ENCODE data around the gene DNAJC13. TPM values are rescaled to one million over a fixed set of nuclear protein-coding genes. Genes with fewer than 3 reads are reported as not detected.

The DNAJC13 gene
- total RNA-seq, 1 experiment from 2014 or later: 28.8 TPM

GRCh38 chr3:132549169-132549568 lies 131.9 kb downstream of the DNAJC13 start:
- POLR2A ChIA-PET: no interaction called here
- RAD21 ChIA-PET (ENCODE audit: low non-redundant PET in 1 of 2, low total read pairs in 2 of 2, uncharacterized antibody in 2 of 2, unreplicated experiment in 2 of 2): no interaction called here

GRCh38 chr3:132549890-132550578 lies 132.7 kb downstream of the DNAJC13 start:
- no TSS peak for BruUV-seq (replicated peaks)

More at GRCh38 chr3:132549169-132549568, 131.9 kb downstream of the DNAJC13 start:
- ATAC-seq (no peak), DNase-seq (ENCODE audit: low read depth, low spot score) (no peak)
- Histone ChIP-seq H3K9ac (ENCODE audit: low read length) (no peak overlapping the region), H3K4me2 (ENCODE audit: low read length) (no peak overlapping the region), H3K4me1 (ENCODE audit: control insufficient read depth in 1 of 2, insufficient read depth in 2 of 2, low read length in 2 of 2) (peaks cover 0 to 10% of the 10 kb centered on the region in 2 experiments; a peak in 2 of 4 replicates), H3K27me3 (ENCODE audit: insufficient read depth, low read length) (no peaks in the 10 kb centered on the region), H4K20me1 (ENCODE audit: insufficient read depth) (no peaks in the 10 kb centered on the region), H3K27ac (ENCODE audit: low read depth, low read length) (no peak overlapping the region), H3K79me2 (ENCODE audit: insufficient read depth, low read length) (no peaks in the 10 kb centered on the region), H3K9me2 (ENCODE audit: insufficient read depth) (no peaks in the 10 kb centered on the region), H3K36me3 (ENCODE audit: control insufficient read depth in 1 of 2, insufficient read depth in 2 of 2, low read length in 2 of 2) (no peaks in the 10 kb centered on the region), H3K4me3 (replicated peaks in 1 of 2; ENCODE audit: low read depth in 1 of 2, low read length in 2 of 2) (no peak overlapping the region), H2AFZ (ENCODE audit: low read depth, low read length, poor library complexity, severe bottlenecking) (no peak overlapping the region), H3K9me3 (ENCODE audit: control insufficient read depth in 1 of 2, insufficient read depth in 1 of 2, low read depth in 1 of 2, low read length in 2 of 2) (no peaks in the 10 kb centered on the region)
- no peak for TF ChIP-seq SP1 (IDR thresholded peaks at IDR 0.05; ENCODE audit: low read depth)
- BruUV-seq (replicated peaks): no TSS peak
- intact Hi-C loops (cut with micrococcal nuclease): loop anchor here (10.0 kb wide), 1 partner anchor 836 kb away; no protein-coding TSS in a partner anchor
- CTCF ChIA-PET: no interaction called here

More at GRCh38 chr3:132549890-132550578, 132.7 kb downstream of the DNAJC13 start:
- ChIA-PET RAD21 (ENCODE audit: low non-redundant PET in 1 of 2, low total read pairs in 2 of 2, uncharacterized antibody in 2 of 2, unreplicated experiment in 2 of 2) (no interaction called here), CTCF (no interaction called here), POLR2A (no interaction called here)
- Histone ChIP-seq H2AFZ (ENCODE audit: low read depth, low read length, poor library complexity, severe bottlenecking) (no peak overlapping the region), H3K27me3 (ENCODE audit: insufficient read depth, low read length) (no peaks in the 10 kb centered on the region), H3K9me2 (ENCODE audit: insufficient read depth) (no peaks in the 10 kb centered on the region), H4K20me1 (ENCODE audit: insufficient read depth) (no peaks in the 10 kb centered on the region), H3K27ac (ENCODE audit: low read depth, low read length) (no peak overlapping the region), H3K4me3 (replicated peaks in 1 of 2; ENCODE audit: low read depth in 1 of 2, low read length in 2 of 2) (no peak overlapping the region), H3K4me2 (ENCODE audit: low read length) (peak overlapping the region; percentile 25; the same call in 1 of the 2 replicates), H3K9ac (ENCODE audit: low read length) (no peak overlapping the region), H3K79me2 (ENCODE audit: insufficient read depth, low read length) (no peaks in the 10 kb centered on the region), H3K36me3 (ENCODE audit: control insufficient read depth in 1 of 2, insufficient read depth in 2 of 2, low read length in 2 of 2) (no peaks in the 10 kb centered on the region), H3K9me3 (ENCODE audit: control insufficient read depth in 1 of 2, insufficient read depth in 1 of 2, low read depth in 1 of 2, low read length in 2 of 2) (no peaks in the 10 kb centered on the region), H3K4me1 (ENCODE audit: control insufficient read depth in 1 of 2, insufficient read depth in 2 of 2, low read length in 2 of 2) (peaks cover 0 to 10% of the 10 kb centered on the region in 2 experiments; a peak in 2 of 4 replicates)
- intact Hi-C loops (cut with micrococcal nuclease): loop anchor here (10.0 kb wide), 1 partner anchor 835 kb away; no protein-coding TSS in a partner anchor
- TF ChIP-seq SP1 (IDR thresholded peaks at IDR 0.05; ENCODE audit: low read depth) (0 out of 2 replicates have a peak, but pooled peaks have one; percentile 28), ZFX (IDR thresholded peaks at IDR 0.05) (no peak), CEBPB (IDR thresholded peaks at IDR 0.05; ENCODE audit: low read depth) (0 out of 2 replicates have a peak, but pooled peaks have one; percentile 33), ELF1 (IDR thresholded peaks at IDR 0.05; ENCODE audit: borderline replicate concordance, low read depth) (no peak)
- no peak for DNase-seq (ENCODE audit: low read depth, low spot score)
- ATAC-seq: no peak
